HepG2 (cell line): ENCODE data around the gene ALDH2.
"Not testable (repeated sequence)": the region's sequence is repeated elsewhere in the genome, so short reads cannot be mapped to it uniquely, and the experiment has no call there.

ENCODE experiments used
- BHLHE40 ChIP-seq: IDR thresholded peaks from 2 replicates; pipeline ENCODE4 v1.6.1; 2011; ENCODE audit warnings: low read length, improper control_type of control experiment
- CSRNP2 ChIP-seq: sonication (generic); formaldehyde crosslinking; conservative IDR thresholded peaks from 2 replicates; pipeline ENCODE4 v1.8.0; 2022; ENCODE audit warnings: low read depth, missing genetic modification reagents
- CTCF ChIP-seq: sonication (generic); formaldehyde crosslinking; IDR thresholded peaks from 2 replicates; pipeline ENCODE4 v1.5.0; 2020; ENCODE audit warnings: mild to moderate bottlenecking, missing genetic modification reagents, moderate library complexity
- HMGXB4 ChIP-seq, 2 experiments: sonication (generic) in 1 of 2; formaldehyde crosslinking in 1 of 2; IDR thresholded peaks; 2 replicates each; pipeline versions ENCODE4 v1.4.0 to v1.6.1; 2018 to 2020; ENCODE audit warnings: missing genetic modification reagents in 2 of 2, borderline replicate concordance in 1 of 2, low read depth in 1 of 2, mild to moderate bottlenecking in 1 of 2, missing biosample characterization in 1 of 2
- POLR2A ChIP-seq, 2 experiments: IDR thresholded peaks; 2 replicates each; pipeline ENCODE4 v1.6.1; 2011; ENCODE audit warnings: low read depth in 2 of 2, low read length in 2 of 2, mild to moderate bottlenecking in 1 of 2, moderate library complexity in 1 of 2; ENCODE audit not compliant: insufficient read depth in 1 of 2
- SP1 ChIP-seq, 2 experiments: fragments of 450-650 bp in 1 of 2; sonication (generic) in 1 of 2; formaldehyde crosslinking in 1 of 2; IDR thresholded peaks; 2 replicates each; pipeline versions ENCODE4 v1.4.0 to v1.6.1; 2016 to 2020; ENCODE audit warnings: missing genetic modification reagents in 1 of 2
- ZBTB40 ChIP-seq, 2 experiments: fragments of 450-650 bp in 1 of 2; sonication (generic) in 1 of 2; formaldehyde crosslinking in 1 of 2; IDR thresholded peaks; 2 replicates each; pipeline versions ENCODE4 v1.6.1 to v1.8.0; 2016 to 2022; ENCODE audit warnings: antibody characterized with exemption in 1 of 2, mild to moderate bottlenecking in 1 of 2, missing genetic modification reagents in 1 of 2
- ZHX1 ChIP-seq: sonication (generic); formaldehyde crosslinking; IDR thresholded peaks from 2 replicates; pipeline ENCODE4 v1.8.1; 2022; ENCODE audit warnings: low read depth, mild to moderate bottlenecking, missing genetic modification reagents
- ZNF12 ChIP-seq: sonication (generic); formaldehyde crosslinking; IDR thresholded peaks from 2 replicates; pipeline ENCODE4 v1.5.0; 2020; ENCODE audit warnings: missing genetic modification reagents
- ZNF670 ChIP-seq: sonication (generic); formaldehyde crosslinking; IDR thresholded peaks from 2 replicates; pipeline ENCODE4 v1.8.0; 2022; ENCODE audit warnings: mild to moderate bottlenecking, missing genetic modification reagents, borderline replicate concordance
- ZNF709 ChIP-seq: sonication (generic); formaldehyde crosslinking; IDR thresholded peaks from 2 replicates; pipeline ENCODE4 v1.5.0; 2020; ENCODE audit warnings: mild to moderate bottlenecking, missing genetic modification reagents
- ZNF850 ChIP-seq: sonication (generic); formaldehyde crosslinking; conservative IDR thresholded peaks from 2 replicates; pipeline ENCODE4 v1.9.0; 2021; ENCODE audit warnings: mild to moderate bottlenecking, missing genetic modification reagents

- TF ChIP-seq ZNF670 (CRISPR knock-in tag); CSRNP2 (CRISPR knock-in tag); ZNF12 (CRISPR knock-in tag); BHLHE40; SP1 (IDR thresholded peaks at IDR 0.05); SP1 (CRISPR knock-in tag; IDR thresholded peaks at IDR 0.05); HMGXB4 (CRISPR knock-in tag; IDR thresholded peaks at IDR 0.05; ENCODE audit: borderline replicate concordance in 1 of 2, low read depth in 1 of 2); ZHX1 (CRISPR knock-in tag); ZNF709 (CRISPR knock-in tag); CTCF (CRISPR knock-in tag); ZNF850 (CRISPR knock-in tag); POLR2A (IDR thresholded peaks at IDR 0.05; ENCODE audit: insufficient read depth in 1 of 2, low read depth in 2 of 2, low read length in 2 of 2); ZBTB40 (IDR thresholded peaks at IDR 0.05); ZBTB40 (CRISPR knock-in tag; IDR thresholded peaks at IDR 0.05): not testable (repeated sequence)
Observed at GRCh38 chr12:111816898-111817297, 50.2 kb downstream of the ALDH2 start.
